ENCODE data around the gene FXR2. TPM values are rescaled to one million over a fixed set of nuclear protein-coding genes. Genes with fewer than 3 reads are reported as not detected.

FXR2 gene
- total and polyA plus RNA-seq, 9 of the 15 experiments (the other 6 are each of a cell fraction or from before 2014, with no cell fraction given), result 2.0 to 49.3 (median 24.5) TPM

DNA sequence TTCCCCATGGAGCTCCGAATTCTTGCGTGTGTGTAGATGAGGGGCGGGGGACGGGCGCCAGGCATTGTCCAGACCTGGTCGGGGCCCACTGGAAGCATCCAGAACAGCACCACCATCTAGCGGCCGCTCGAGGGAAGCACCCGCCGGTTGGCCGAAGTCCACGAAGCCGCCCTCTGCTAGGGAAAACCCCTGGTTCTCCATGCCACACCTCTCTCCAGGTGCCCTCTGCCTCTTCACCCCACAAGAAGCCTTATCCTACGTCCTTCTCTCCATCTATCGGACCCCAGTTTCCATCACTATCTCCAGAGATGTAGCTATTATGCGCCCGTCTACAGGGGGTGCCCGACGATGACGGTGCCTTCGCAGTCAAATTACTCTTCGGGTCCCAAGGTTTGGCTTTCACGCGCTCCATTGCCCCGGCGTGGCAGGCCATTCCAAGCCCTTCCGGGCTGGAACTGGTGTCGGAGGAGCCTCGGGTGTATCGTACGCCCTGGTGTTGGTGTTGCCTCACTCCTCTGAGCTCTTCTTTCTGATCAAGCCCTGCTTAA lies 53.6 kb downstream of the FXR2 start (continued):
- TF ChIP-seq SMARCE1 (IDR thresholded peaks at IDR 0.05) (0 out of 2 replicates have a peak, but pooled peaks have one; percentile 19), HDAC6 (IDR thresholded peaks at IDR 0.05; ENCODE audit: low read depth, low read length) (no peak), JUND (IDR thresholded peaks at IDR 0.05; ENCODE audit: borderline replicate concordance, low read depth, low read length) (no peak), JUND (tag; IDR thresholded peaks at IDR 0.05; ENCODE audit: borderline replicate concordance, low read depth, low read length) (no peak), MTA2 (IDR thresholded peaks at IDR 0.05; ENCODE audit: low read depth) (no peak), TAF1 (IDR thresholded peaks at IDR 0.05; ENCODE audit: control insufficient read depth, extremely low read depth, insufficient read depth, low read length, severe bottlenecking) (no peak), ZC3H11A (IDR thresholded peaks at IDR 0.05; ENCODE audit: low read depth, low read length) (no peak)
- TF ChIP-seq, protein P1, sequence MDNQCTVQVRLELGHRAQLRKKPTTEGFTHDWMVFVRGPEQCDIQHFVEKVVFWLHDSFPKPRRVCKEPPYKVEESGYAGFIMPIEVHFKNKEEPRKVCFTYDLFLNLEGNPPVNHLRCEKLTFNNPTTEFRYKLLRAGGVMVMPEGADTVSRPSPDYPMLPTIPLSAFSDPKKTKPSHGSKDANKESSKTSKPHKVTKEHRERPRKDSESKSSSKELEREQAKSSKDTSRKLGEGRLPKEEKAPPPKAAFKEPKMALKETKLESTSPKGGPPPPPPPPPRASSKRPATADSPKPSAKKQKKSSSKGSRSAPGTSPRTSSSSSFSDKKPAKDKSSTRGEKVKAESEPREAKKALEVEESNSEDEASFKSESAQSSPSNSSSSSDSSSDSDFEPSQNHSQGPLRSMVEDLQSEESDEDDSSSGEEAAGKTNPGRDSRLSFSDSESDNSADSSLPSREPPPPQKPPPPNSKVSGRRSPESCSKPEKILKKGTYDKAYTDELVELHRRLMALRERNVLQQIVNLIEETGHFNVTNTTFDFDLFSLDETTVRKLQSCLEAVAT (IDR thresholded peaks at IDR 0.05), result 0 out of 4 replicates have a peak, but pooled peaks of 1 of the 2 experiments have one; percentile 41
- TF ChIP-seq, protein P2, sequence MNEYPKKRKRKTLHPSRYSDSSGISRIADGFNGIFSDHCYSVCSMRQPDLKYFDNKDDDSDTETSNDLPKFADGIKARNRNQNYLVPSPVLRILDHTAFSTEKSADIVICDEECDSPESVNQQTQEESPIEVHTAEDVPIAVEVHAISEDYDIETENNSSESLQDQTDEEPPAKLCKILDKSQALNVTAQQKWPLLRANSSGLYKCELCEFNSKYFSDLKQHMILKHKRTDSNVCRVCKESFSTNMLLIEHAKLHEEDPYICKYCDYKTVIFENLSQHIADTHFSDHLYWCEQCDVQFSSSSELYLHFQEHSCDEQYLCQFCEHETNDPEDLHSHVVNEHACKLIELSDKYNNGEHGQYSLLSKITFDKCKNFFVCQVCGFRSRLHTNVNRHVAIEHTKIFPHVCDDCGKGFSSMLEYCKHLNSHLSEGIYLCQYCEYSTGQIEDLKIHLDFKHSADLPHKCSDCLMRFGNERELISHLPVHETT (CRISPR knock-in tag; conservative IDR thresholded peaks at IDR 0.05 in 1 of 2, IDR thresholded peaks at IDR 0.05 in 1 of 2), result no peak

All from K562 (cell line).